K562 (cell line): ENCODE data around the gene OTOG.

Source experiments
- BACH1 ChIP-seq: fragments of 200-800 bp; sonication (Bioruptor generic); IDR thresholded peaks from 2 replicates; pipeline ENCODE4 v1.6.1; 2016; ENCODE audit warnings: missing genetic modification characterization, missing compliant biosample characterization
- BCLAF1 ChIP-seq, 2 experiments: fragments of 450-650 bp in 1 of 2; IDR thresholded peaks; 2 replicates each; pipeline ENCODE4 v1.6.1; 2011 to 2017; ENCODE audit warnings: low read depth in 2 of 2, antibody characterized with exemption in 1 of 2, borderline replicate concordance in 1 of 2, low read length in 1 of 2, mild to moderate bottlenecking in 1 of 2, mixed read lengths in 1 of 2; ENCODE audit not compliant: control insufficient read depth in 1 of 2
- BRCA1 ChIP-seq, 2 experiments: fragments of 450-650 bp in 1 of 2; sonication (generic) in 1 of 2; formaldehyde crosslinking in 1 of 2; IDR thresholded peaks; 2 replicates each; pipeline versions ENCODE4 v1.5.0 to v1.6.1; 2017 to 2020; ENCODE audit warnings: mild to moderate bottlenecking in 1 of 2, missing genetic modification reagents in 1 of 2
- CTCF ChIP-seq, 3 experiments: IDR thresholded peaks in 2 of 3; conservative IDR thresholded peaks in 1 of 3; 2 replicates each; pipeline ENCODE4 v1.5.1; 2011 to 2012; ENCODE audit warnings: low read length in 3 of 3, mild to moderate bottlenecking in 3 of 3, control low read depth in 2 of 3, improper control_type of control experiment in 1 of 3, inconsistent platforms in 1 of 3, low read depth in 1 of 3, mixed read lengths in 1 of 3, moderate library complexity in 1 of 3; ENCODE audit not compliant: insufficient read depth in 2 of 3
- HDAC2 ChIP-seq: fragments of 450-650 bp; IDR thresholded peaks from 2 replicates; pipeline ENCODE4 v1.6.1; 2016; ENCODE audit warnings: mild to moderate bottlenecking
- HINFP ChIP-seq: fragments of 450-650 bp; conservative IDR thresholded peaks from 2 replicates; pipeline ENCODE4 v1.6.1; 2016; ENCODE audit warnings: missing genetic modification characterization, low read depth, mild to moderate bottlenecking, control low read depth, missing compliant biosample characterization
- HNRNPK ChIP-seq: fragments of 200-400 bp; formaldehyde crosslinking; IDR thresholded peaks from one replicate; pipeline ENCODE4 v1.6.1; 2018; ENCODE audit warnings: mild to moderate bottlenecking, low read depth, low read length; ENCODE audit not compliant: poor library complexity, severe bottlenecking
- MYC ChIP-seq, 2 experiments: fragments of 250-450 bp in 1 of 2; sonication (Bioruptor Pico) in 1 of 2; IDR thresholded peaks; 2 replicates each; pipeline versions ENCODE4 v1.5.1 to v1.6.1; 2012 to 2021; ENCODE audit warnings: low read depth in 2 of 2, borderline replicate concordance in 1 of 2, improper control_type of control experiment in 1 of 2, low read length in 1 of 2, mild to moderate bottlenecking in 1 of 2, moderate library complexity in 1 of 2
- NR2C2 ChIP-seq, 2 experiments: fragments of 200-800 bp in 1 of 2; sonication (Bioruptor generic) in 1 of 2; sonication (generic) in 1 of 2; formaldehyde crosslinking in 1 of 2; IDR thresholded peaks; 2 replicates each; pipeline versions ENCODE4 v1.6.1 to v1.8.0; 2016 to 2022; ENCODE audit warnings: mild to moderate bottlenecking in 1 of 2, missing compliant biosample characterization in 1 of 2, missing genetic modification characterization in 1 of 2, missing genetic modification reagents in 1 of 2
- POLR2A ChIP-seq: fragments of 450-650 bp; conservative IDR thresholded peaks from 2 replicates; pipeline ENCODE4 v1.6.1; 2016
- TAF7 ChIP-seq: fragments of 450-650 bp; IDR thresholded peaks from 2 replicates; pipeline ENCODE4 v1.6.1; 2016; ENCODE audit warnings: missing genetic modification characterization, missing compliant biosample characterization
- TF ChIP-seq, protein P1 (sequence below), 2 experiments: fragments of 450-650 bp; formaldehyde crosslinking in 1 of 2; IDR thresholded peaks; 2 replicates each; pipeline versions ENCODE4 v1.4.0 to v1.6.1; 2014 to 2020; ENCODE audit warnings: mild to moderate bottlenecking in 2 of 2, borderline replicate concordance in 1 of 2, low read depth in 1 of 2
- TF ChIP-seq, protein P2 (sequence below): fragments of 150-350 bp; conservative IDR thresholded peaks from 2 replicates; pipeline ENCODE4 v1.6.1; 2014; ENCODE audit warnings: low read length

GRCh38 chr11:17563961-17564686, 17.1 kb downstream of the OTOG start:
- TF ChIP-seq, protein P1, sequence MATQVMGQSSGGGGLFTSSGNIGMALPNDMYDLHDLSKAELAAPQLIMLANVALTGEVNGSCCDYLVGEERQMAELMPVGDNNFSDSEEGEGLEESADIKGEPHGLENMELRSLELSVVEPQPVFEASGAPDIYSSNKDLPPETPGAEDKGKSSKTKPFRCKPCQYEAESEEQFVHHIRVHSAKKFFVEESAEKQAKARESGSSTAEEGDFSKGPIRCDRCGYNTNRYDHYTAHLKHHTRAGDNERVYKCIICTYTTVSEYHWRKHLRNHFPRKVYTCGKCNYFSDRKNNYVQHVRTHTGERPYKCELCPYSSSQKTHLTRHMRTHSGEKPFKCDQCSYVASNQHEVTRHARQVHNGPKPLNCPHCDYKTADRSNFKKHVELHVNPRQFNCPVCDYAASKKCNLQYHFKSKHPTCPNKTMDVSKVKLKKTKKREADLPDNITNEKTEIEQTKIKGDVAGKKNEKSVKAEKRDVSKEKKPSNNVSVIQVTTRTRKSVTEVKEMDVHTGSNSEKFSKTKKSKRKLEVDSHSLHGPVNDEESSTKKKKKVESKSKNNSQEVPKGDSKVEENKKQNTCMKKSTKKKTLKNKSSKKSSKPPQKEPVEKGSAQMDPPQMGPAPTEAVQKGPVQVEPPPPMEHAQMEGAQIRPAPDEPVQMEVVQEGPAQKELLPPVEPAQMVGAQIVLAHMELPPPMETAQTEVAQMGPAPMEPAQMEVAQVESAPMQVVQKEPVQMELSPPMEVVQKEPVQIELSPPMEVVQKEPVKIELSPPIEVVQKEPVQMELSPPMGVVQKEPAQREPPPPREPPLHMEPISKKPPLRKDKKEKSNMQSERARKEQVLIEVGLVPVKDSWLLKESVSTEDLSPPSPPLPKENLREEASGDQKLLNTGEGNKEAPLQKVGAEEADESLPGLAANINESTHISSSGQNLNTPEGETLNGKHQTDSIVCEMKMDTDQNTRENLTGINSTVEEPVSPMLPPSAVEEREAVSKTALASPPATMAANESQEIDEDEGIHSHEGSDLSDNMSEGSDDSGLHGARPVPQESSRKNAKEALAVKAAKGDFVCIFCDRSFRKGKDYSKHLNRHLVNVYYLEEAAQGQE (IDR thresholded peaks at IDR 0.05; ENCODE audit: borderline replicate concordance) = no peak
- TF ChIP-seq, protein P1 (CRISPR knock-in tag; IDR thresholded peaks at IDR 0.05; ENCODE audit: low read depth) = no peak
- TF ChIP-seq HINFP (tag) (no peak), POLR2A (no peak), NR2C2 (CRISPR knock-in tag; IDR thresholded peaks at IDR 0.05) (no peak), NR2C2 (tag; IDR thresholded peaks at IDR 0.05) (no peak), HDAC2 (no peak), BACH1 (no peak), BCLAF1 (IDR thresholded peaks at IDR 0.05; ENCODE audit: borderline replicate concordance in 1 of 2, control insufficient read depth in 1 of 2, low read depth in 2 of 2, low read length in 1 of 2) (no peak), BRCA1 (IDR thresholded peaks at IDR 0.05) (no peak), BRCA1 (CRISPR knock-in tag; IDR thresholded peaks at IDR 0.05) (no peak), HNRNPK (no peak), CTCF (IDR thresholded peaks at IDR 0.05 in 2 of 3, conservative IDR thresholded peaks at IDR 0.05 in 1 of 3; ENCODE audit: insufficient read depth in 2 of 3, low read depth in 1 of 3, low read length in 3 of 3) (no peak), MYC (IDR thresholded peaks at IDR 0.05; ENCODE audit: low read depth, low read length) (no peak), MYC (CRISPR knock-in tag; IDR thresholded peaks at IDR 0.05; ENCODE audit: borderline replicate concordance, low read depth) (no peak), TAF7 (tag) (no peak)
- TF ChIP-seq, protein P2, sequence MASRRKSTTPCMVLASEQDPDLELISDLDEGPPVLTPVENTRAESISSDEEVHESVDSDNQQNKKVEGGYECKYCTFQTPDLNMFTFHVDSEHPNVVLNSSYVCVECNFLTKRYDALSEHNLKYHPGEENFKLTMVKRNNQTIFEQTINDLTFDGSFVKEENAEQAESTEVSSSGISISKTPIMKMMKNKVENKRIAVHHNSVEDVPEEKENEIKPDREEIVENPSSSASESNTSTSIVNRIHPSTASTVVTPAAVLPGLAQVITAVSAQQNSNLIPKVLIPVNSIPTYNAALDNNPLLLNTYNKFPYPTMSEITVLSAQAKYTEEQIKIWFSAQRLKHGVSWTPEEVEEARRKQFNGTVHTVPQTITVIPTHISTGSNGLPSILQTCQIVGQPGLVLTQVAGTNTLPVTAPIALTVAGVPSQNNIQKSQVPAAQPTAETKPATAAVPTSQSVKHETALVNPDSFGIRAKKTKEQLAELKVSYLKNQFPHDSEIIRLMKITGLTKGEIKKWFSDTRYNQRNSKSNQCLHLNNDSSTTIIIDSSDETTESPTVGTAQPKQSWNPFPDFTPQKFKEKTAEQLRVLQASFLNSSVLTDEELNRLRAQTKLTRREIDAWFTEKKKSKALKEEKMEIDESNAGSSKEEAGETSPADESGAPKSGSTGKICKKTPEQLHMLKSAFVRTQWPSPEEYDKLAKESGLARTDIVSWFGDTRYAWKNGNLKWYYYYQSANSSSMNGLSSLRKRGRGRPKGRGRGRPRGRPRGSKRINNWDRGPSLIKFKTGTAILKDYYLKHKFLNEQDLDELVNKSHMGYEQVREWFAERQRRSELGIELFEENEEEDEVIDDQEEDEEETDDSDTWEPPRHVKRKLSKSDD = no peak
